Keratinocyte (primary cell): ENCODE data around the gene CSMD2. TPM values are rescaled to one million over a fixed set of nuclear protein-coding genes. Genes with fewer than 3 reads are reported as not detected.

Experiments
- DNase-seq: peaks from one replicate; pipeline ENCODE4 v3.0.0-alpha.2; 2011; ENCODE audit warnings: low read depth, missing footprints, low spot score
- FAIRE-seq: peaks from 2 replicates; lab custom pipeline; 2011; peaks lifted over from hg19 to GRCh38; lab: Jason Lieb, UNC
- H2AFZ ChIP-seq: 2 replicates; pipeline ENCODE4 v1.6.0; 2012; ENCODE audit warnings: low read length, control low read depth, inconsistent platforms; ENCODE audit not compliant: control insufficient read depth
- H3K27ac ChIP-seq: 2 replicates; pipeline ENCODE4 v1.5.1; 2011; ENCODE audit warnings: low read length; ENCODE audit not compliant: control insufficient read depth, insufficient read depth
- H3K27me3 ChIP-seq: 3 replicates; pipeline ENCODE4 v1.6.0; 2011; ENCODE audit warnings: low read length; ENCODE audit not compliant: control insufficient read depth, insufficient read depth; ENCODE audit errors: extremely low read depth
- H3K36me3 ChIP-seq, 2 experiments: 2 replicates in 1 of 2; 3 replicates in 1 of 2; pipeline ENCODE4 v1.5.1; 2011; ENCODE audit warnings: low read length in 2 of 2, mild to moderate bottlenecking in 1 of 2; ENCODE audit not compliant: control insufficient read depth in 2 of 2, insufficient read depth in 2 of 2; ENCODE audit errors: extremely low read depth in 1 of 2
- H3K4me1 ChIP-seq: 3 replicates; pipeline ENCODE4 v1.5.1; 2011; ENCODE audit warnings: low read length; ENCODE audit not compliant: control insufficient read depth, insufficient read depth; ENCODE audit errors: extremely low read depth
- H3K4me2 ChIP-seq: 3 replicates; pipeline ENCODE4 v1.6.0; 2011; ENCODE audit warnings: low read depth, low read length; ENCODE audit not compliant: control insufficient read depth, insufficient read depth; ENCODE audit errors: extremely low read depth
- H3K4me3 ChIP-seq, 3 experiments: fragments of 200-600 bp in 1 of 3; sonication (generic) in 1 of 3; 2 replicates in 2 of 3; 3 replicates in 1 of 3; pipeline ENCODE4 v1.5.1; 2011 to 2016; ENCODE audit warnings: low read length in 3 of 3, mild to moderate bottlenecking in 3 of 3, control low read depth in 2 of 3, inconsistent platforms in 1 of 3, low read depth in 1 of 3, mixed read lengths in 1 of 3, mixed run types in 1 of 3, moderate library complexity in 1 of 3; ENCODE audit not compliant: control insufficient read depth in 2 of 3, insufficient read depth in 2 of 3; ENCODE audit errors: extremely low read depth in 1 of 3
- H3K79me2 ChIP-seq: 2 replicates; pipeline ENCODE4 v1.6.0; 2012; ENCODE audit warnings: low read length; ENCODE audit not compliant: control insufficient read depth, insufficient read depth
- H3K9ac ChIP-seq: 3 replicates; pipeline ENCODE4 v1.6.0; 2011; ENCODE audit warnings: low read length; ENCODE audit not compliant: control insufficient read depth, insufficient read depth; ENCODE audit errors: extremely low read depth
- H3K9me1 ChIP-seq: 3 replicates; pipeline ENCODE4 v1.6.0; 2011; ENCODE audit warnings: low read length; ENCODE audit not compliant: control insufficient read depth, insufficient read depth; ENCODE audit errors: extremely low read depth
- H3K9me3 ChIP-seq: 2 replicates; pipeline ENCODE4 v1.5.1; 2012; ENCODE audit warnings: low read depth, low read length; ENCODE audit not compliant: control insufficient read depth
- H4K20me1 ChIP-seq: 3 replicates; pipeline ENCODE4 v1.6.0; 2011; ENCODE audit warnings: low read length; ENCODE audit not compliant: control insufficient read depth, insufficient read depth; ENCODE audit errors: extremely low read depth
- CTCF ChIP-seq, 3 experiments: IDR thresholded peaks in 1 of 3; conservative IDR thresholded peaks in 1 of 3; optimal IDR thresholded peaks in 1 of 3; 2 replicates in 2 of 3; 3 replicates in 1 of 3; pipeline versions ENCODE3 to v1.5.1; 2011; ENCODE audit warnings: low read length in 3 of 3, mild to moderate bottlenecking in 3 of 3, moderate library complexity in 2 of 3, control low read depth in 1 of 3, inconsistent platforms in 1 of 3; ENCODE audit not compliant: insufficient read depth in 2 of 3; ENCODE audit errors: extremely low read depth in 1 of 3
- EZH2 ChIP-seq: IDR thresholded peaks from one replicate; pipeline ENCODE4 v1.6.1; 2012; ENCODE audit warnings: inconsistent platforms, mild to moderate bottlenecking, low read length, moderate library complexity
- dilution Hi-C: fragments of 300-500 bp; cut with MboI; formaldehyde crosslinking; loops from one replicate; pipeline ENCODE4 v1.7.0; 2020; ENCODE audit warnings: low sequenced_read_pairs; ENCODE audit not compliant: extremely low pct_ligation_motif_present
- polyA plus RNA-seq, 5 experiments: library from polyadenylated mRNA; depleted of rRNA in 3 of 5; stranded (reverse) in 3 of 5; stranded (forward) in 1 of 5; unstranded in 1 of 5; fragments of >200 nt; gene quantifications; 1 replicate in 1 of 5; 2 replicates in 3 of 5; 3 replicates in 1 of 5; pipeline versions ENCODE4 v1.2.1 to v1.2.3, GENCODE V29; 2011 to 2012; ENCODE audit warnings: missing spikeins in 2 of 5, low read depth in 1 of 5, low replicate concordance in 1 of 5

CSMD2 gene
- polyA plus RNA-seq, 1 donor (not counting 4 experiments of a cell fraction or from before 2014, with no cell fraction given), result 2.0 TPM

DNA sequence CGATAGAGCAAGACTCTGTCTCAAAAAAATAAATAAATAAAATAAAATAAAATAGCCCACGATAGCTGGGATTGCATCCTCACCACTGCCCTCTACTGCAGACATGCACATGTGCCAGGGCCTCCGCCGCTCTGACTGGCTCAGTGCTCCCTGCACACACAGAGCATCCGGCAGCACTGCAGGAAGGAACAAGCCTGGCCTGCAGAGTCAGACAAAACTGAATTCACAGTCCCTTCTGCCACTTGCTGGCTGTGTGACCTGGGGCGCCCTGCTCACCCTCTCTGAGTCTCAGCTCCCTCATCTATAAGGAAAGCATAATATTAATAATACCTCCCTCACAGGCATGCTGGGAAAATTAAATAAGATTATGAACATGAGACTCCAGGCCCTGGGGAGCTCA is 35.4 kb downstream of the CSMD2 start:
- no peak overlapping the region for H3K27ac ChIP-seq
- H3K36me3 ChIP-seq, result no peaks in the 10 kb centered on the region
- no peak overlapping the region for H3K4me3 ChIP-seq
- peaks cover 15% of the 10 kb centered on the region for H3K4me1 ChIP-seq
- dilution Hi-C loops, result no loop called here
- DNase-seq (no peak), FAIRE-seq (no peak)
- H3K9me1 ChIP-seq, result no peaks in the 10 kb centered on the region
- H3K9ac ChIP-seq, result no peak overlapping the region
- no peak overlapping the region for H2AFZ ChIP-seq
- no peaks in the 10 kb centered on the region for H3K27me3 ChIP-seq
- TF ChIP-seq EZH2 (no peak), CTCF (optimal IDR thresholded peaks at IDR 0.05 in 1 of 3, IDR thresholded peaks at IDR 0.05 in 1 of 3, conservative IDR thresholded peaks at IDR 0.05 in 1 of 3; ENCODE audit: extremely low read depth in 1 of 3, insufficient read depth in 2 of 3, low read length in 3 of 3) (peak in 1 of 3 experiments; percentile 9)
- no peaks in the 10 kb centered on the region for H4K20me1 ChIP-seq
- no peak overlapping the region for H3K4me2 ChIP-seq
- H3K79me2 ChIP-seq, result no peaks in the 10 kb centered on the region
- H3K9me3 ChIP-seq, result no peaks in the 10 kb centered on the region

GRCh38 chr1:34128186-34128889 is 36.7 kb downstream of the CSMD2 start:
- dilution Hi-C loops, result no loop called here
- H3K4me2 ChIP-seq, result no peak overlapping the region
- no peak overlapping the region for H3K4me3 ChIP-seq
- no peaks in the 10 kb centered on the region for H3K9me1 ChIP-seq
- H2AFZ ChIP-seq, result no peak overlapping the region
- no peaks in the 10 kb centered on the region for H3K36me3 ChIP-seq
- H3K79me2 ChIP-seq, result no peaks in the 10 kb centered on the region
- no peak for FAIRE-seq
- no peaks in the 10 kb centered on the region for H3K27me3 ChIP-seq
- no peaks in the 10 kb centered on the region for H3K9me3 ChIP-seq
- peaks cover 15% of the 10 kb centered on the region for H3K4me1 ChIP-seq
- TF ChIP-seq EZH2 (no peak), CTCF (optimal IDR thresholded peaks at IDR 0.05 in 1 of 3, IDR thresholded peaks at IDR 0.05 in 1 of 3, conservative IDR thresholded peaks at IDR 0.05 in 1 of 3; ENCODE audit: extremely low read depth in 1 of 3, insufficient read depth in 2 of 3, low read length in 3 of 3) (no peak)
- no peak for DNase-seq
- no peak overlapping the region for H3K27ac ChIP-seq
- H4K20me1 ChIP-seq, result no peaks in the 10 kb centered on the region
- no peak overlapping the region for H3K9ac ChIP-seq
